ENCODE measurements around the gene GH1.

GH1 gene

GRCh38 chr17:63945784-63946439, 27.3 kb upstream of the GH1 start:
- no peak overlapping the region for H3K4me3 ChIP-seq (ENCODE audit: low read depth, low read length)

DNA sequence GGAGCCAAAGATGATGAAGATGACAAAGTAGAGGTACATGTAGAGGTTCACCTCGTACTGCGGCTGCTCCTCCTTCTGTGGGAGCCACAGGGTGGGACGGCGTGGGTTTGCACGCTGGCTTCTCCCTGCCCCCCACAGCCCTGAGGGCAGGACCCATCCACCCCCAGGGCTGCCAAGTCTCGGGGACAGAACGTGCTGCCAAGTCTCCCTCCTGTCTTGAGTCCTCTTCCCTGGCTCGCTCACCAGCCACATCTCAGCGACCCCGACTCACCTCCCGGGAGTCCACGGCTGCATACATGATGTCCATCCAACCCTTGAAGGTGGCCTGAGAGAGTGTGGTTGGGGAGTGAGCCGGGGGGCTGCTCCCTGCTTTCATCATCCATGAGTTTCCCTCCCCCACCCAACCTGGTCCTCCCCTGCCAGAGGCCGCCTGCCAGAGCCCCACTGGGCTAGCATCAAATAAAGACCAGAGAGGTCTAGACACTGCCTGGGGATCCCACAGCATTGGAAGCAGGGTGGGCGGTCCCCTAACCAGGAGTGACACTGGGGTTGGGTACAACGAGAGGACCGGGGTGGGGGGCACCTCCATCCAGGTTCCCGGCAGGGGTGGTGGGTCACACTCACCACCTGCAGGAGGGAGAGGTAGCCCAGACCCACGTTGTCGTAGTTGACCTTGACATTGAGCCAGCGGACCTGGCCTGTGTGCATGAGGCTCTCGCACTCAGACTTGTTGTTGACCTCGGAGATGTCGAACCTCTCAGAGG, 26.3 kb upstream of the GH1 start:
- no peak overlapping the region for H3K4me3 ChIP-seq (ENCODE audit: low read depth, low read length)

- no peak overlapping the region for H3K4me3 ChIP-seq (ENCODE audit: low read depth, low read length)
Observed at GRCh38 chr17:63943745-63944144, 25.1 kb upstream of the GH1 start.

DNA sequence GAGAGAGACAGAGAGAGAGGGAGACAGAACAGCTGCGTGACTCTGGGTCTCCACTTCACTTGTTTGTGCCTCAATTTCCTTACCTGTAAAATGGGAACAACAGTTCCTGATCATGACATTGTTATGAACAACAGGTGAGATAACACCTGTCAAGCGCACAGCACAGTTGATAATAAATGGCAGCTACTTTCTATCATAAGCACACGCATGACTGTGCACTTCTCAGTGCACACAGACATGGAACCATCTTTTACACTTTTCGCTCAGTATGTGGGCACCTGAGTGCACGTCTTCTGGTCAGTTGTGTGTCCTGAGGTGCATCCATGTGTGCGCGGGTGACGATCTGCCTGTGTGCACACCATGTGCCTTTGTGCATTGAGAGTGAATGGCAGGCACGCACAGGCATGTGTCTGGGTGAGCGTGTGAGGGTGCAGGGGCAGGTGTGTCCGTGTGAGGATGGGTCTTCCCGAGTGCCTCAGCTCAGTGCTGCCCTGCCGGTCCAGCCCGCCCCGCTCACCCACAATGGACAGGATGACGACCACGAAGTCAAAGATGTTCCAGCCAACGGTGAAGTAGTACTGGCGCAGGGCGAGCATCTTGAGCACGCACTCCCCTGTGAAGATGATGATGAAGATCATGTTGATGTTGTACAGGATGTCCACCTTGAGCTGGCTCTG, 23.8 kb upstream of the GH1 start:
- H3K4me3 ChIP-seq (ENCODE audit: low read depth, low read length): no peak overlapping the region

DNA sequence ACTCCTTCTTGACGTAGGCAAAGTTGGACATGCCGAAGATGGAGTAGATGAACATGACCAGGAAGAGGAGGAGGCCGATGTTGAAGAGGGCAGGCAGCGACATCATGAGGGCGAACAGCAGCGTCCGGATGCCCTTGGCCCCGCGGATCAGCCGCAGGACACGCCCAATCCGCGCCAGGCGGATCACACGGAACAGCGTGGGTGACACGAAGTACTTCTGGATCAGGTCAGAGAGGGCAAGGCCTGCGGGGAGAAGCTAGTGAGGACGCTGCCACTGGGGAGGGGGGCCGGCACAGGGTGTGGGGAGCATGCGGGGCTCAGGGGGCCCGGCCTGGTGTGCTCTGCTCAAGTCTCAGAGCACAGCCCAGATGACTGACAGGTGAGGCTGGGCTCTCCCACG, 23.1 kb upstream of the GH1 start:
- H3K4me3 ChIP-seq (ENCODE audit: low read depth, low read length): no peak overlapping the region

- no peak overlapping the region for H3K4me3 ChIP-seq (ENCODE audit: low read depth, low read length)
Observed at GRCh38 chr17:63941162-63941561, 22.5 kb upstream of the GH1 start.

DNA sequence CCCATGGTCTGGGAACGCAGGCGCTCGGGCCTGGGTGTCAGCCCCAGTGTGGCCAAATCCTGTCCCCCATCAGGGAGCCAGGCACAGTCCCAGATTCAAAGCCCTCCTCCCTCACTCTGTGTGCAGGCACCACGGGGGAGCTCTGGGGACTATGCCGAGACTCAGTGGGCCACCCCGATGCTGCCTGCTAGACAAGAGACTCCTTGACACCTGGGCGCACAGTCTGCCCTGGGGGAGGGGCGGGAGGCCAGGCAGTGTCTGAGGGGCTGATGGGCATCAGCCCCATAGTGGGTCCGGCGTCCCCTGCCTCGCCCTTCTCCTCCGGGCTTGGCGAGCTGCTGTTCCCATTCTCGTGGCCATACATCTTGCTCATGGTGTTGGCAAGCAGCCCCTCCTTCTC, 21.9 kb upstream of the GH1 start:
- H3K4me3 ChIP-seq (ENCODE audit: low read depth, low read length): no peak overlapping the region

DNA sequence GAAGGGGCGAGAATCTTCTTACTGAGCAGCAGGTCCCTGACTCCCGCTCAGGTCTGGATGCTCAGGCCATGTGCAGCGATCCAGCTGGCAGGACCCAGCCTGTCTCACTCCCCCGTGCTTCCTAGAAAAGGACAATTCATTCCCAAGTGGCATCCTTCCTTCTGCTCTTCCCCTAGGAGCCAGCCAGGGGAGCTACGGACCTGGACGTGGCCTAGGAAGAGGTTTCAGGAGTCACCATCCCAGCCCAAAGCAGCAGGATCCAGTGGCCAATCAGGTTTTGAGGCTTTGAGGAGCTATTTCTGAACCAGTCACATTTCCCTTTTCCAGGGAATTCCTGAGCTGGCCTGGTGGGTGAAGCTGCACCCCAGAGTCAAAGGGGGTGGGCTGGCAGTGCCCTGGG, 21.2 kb upstream of the GH1 start:
- H3K4me3 ChIP-seq (ENCODE audit: low read depth, low read length): no peak overlapping the region

- no peak overlapping the region for H3K4me3 ChIP-seq (ENCODE audit: low read depth, low read length)
Observed at GRCh38 chr17:63939401-63939800, 20.8 kb upstream of the GH1 start.

DNA sequence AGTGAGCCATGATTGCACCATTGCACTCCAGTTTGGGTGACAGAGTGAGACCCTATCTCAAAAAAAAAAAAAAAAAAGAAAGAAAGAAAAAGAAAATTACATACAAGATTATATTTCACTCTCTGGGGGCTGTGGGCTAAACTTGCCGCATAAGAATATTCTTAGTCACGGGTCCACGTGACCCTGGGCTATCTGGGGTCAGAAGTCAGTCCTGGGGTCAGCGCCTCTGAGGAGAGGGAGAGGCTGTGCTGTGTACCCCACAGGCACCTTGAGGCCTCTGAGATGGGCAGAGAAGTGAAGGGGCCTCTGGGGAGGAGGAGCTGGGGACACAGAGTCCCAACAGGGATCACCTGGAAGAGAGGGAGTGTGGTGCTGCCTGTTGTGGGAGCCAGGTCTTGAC, 19.3 kb upstream of the GH1 start:
- H3K4me3 ChIP-seq (ENCODE audit: low read depth, low read length): no peak overlapping the region

GRCh38 chr17:63937319-63937718, 18.7 kb upstream of the GH1 start:
- H3K4me3 ChIP-seq (ENCODE audit: low read depth, low read length): no peak overlapping the region

DNA sequence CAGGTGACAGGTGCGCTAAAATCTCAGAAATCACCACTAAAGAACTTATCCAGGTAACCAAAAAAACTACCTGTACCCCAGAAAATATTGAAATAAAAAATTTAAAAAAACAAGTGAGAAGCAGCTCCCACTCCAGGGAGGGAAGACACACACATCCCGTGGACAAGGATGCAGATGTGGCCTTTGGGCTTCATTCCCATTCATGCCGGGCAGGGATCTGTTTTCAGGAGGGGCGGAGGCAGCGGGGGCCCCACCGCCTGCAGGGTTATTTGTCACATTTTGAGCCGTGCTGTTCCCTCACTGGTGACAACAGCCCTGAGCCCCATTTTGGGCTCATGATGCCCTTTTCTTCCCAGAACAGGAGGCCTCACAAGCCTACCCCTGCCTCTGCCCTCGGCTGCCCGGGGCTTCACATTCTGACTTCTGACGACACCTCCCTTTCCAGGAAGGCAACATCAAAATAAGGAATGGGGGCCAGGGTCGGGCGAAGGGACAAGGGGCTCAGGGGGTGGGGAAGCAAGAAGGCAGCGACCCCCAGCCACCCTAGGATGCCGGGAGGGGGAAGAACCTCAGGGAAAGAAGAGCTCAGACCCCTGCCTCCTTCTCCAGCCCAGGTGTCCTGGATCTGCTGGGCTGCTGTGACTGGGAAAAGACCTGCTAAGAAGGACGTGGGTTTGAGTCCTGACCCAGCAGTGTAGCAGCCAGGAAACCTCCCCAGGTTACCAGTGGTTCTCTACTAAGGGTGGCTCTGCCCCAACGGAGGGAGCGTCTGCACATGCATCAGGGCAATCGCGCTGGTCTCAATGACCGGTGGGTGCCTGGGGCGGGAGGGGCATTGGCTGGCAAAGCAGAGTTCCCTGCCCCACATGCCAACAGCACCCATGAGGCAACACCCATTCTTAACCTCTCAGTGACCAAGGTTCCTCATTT, 15.8 kb upstream of the GH1 start:
- H3K4me3 ChIP-seq (ENCODE audit: low read depth, low read length): no peak overlapping the region

DNA sequence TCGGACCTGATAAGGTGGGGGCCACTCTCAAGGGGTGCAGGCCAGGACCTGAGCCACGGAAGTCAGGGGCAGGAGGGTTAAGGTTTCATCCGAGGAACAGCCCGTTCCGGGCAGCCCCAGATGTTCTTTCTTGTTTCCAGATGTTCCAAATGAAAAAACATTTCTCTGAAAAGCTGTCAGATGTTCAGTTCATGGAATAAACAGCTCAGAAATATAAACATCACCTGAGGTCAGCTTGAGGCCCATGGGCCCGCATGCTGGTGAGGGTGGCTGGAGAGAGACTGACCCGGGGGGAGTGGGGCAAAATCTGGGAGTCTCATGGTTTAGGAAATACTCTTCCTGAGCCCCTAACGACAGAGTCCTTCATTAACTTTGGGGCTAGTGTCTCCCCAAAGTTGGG, 15.0 kb upstream of the GH1 start:
- no peak overlapping the region for H3K4me3 ChIP-seq (ENCODE audit: low read depth, low read length)

- H3K4me3 ChIP-seq (ENCODE audit: low read depth, low read length): no peak overlapping the region
Observed at GRCh38 chr17:63932721-63933120, 14.1 kb upstream of the GH1 start.

GRCh38 chr17:63931981-63932561, 13.4 kb upstream of the GH1 start, which contains the start of gene CD79B:
Gene CD79B (minus strand): TSS chr17:63932331. CDS start chr17:63932261, 70 bp downstream.
- H3K4me3 ChIP-seq (ENCODE audit: low read depth, low read length): no peak within 1 kb of the TSS

GRCh38 chr17:63930951-63931575, 12.4 kb upstream of the GH1 start:
- H3K4me3 ChIP-seq (ENCODE audit: low read depth, low read length): no peak overlapping the region

- H3K4me3 ChIP-seq (ENCODE audit: low read depth, low read length): no peak overlapping the region
Observed at GRCh38 chr17:63929860-63930766, 11.5 kb upstream of the GH1 start.

DNA sequence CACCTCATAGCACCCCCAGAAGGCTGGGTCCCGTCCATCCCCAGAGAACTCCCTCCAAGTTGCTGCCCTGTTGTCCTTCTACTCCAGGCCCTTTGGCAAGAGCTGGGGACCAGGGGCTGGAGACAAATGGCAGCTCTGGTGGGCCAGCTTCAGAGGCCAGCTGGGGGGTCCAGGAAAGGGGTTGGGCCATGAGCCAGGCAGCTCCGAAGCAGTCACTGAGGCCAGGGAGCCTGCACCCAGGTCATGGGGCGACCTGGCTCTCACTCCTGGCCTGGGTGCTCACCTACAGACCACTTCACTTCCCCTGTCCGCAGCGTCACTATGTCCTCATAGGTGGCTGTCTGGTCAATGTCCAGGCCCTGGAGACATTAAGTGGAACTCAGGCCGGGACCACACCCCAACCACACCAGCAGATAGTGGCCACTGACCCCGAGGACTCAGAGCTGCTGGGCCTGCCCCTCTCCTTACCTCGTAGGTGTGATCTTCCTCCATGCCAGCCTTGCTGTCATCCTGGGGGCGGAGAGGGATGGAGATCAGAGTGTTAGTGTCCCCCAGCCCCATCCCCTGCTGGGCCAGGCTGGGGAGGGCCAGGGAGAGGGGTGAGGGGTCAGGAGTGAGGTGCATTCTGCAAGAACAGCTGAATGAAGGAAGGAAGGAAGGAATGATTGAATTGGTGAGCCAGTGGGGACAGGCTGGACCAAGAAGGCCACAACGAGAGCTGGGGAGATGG, 10.5 kb upstream of the GH1 start:
- H3K4me3 ChIP-seq (ENCODE audit: low read depth, low read length): no peak overlapping the region
